HepG2 (cell line): Measurements from ENCODE around the gene VARS1. TPM values are rescaled to one million over a fixed set of nuclear protein-coding genes. Genes with fewer than 3 reads are reported as not detected.
"Not testable (repeated sequence)": the region's sequence is repeated elsewhere in the genome, so short reads cannot be mapped to it uniquely, and the experiment has no call there.

Source experiments
- ERF ChIP-seq: IDR thresholded peaks from 2 replicates; pipeline ENCODE4 v1.6.1; 2018; ENCODE audit warnings: missing biosample characterization, missing genetic modification reagents
- FOXA3 ChIP-seq: IDR thresholded peaks from 2 replicates; pipeline ENCODE4 v1.6.1; 2016; ENCODE audit warnings: missing genetic modification reagents, missing compliant biosample characterization
- FOXK2 ChIP-seq: fragments of 450-650 bp; IDR thresholded peaks from 2 replicates; pipeline ENCODE4 v1.6.1; 2016
- FOXP1 ChIP-seq, 2 experiments: fragments of 450-650 bp in 1 of 2; IDR thresholded peaks; 2 replicates each; pipeline ENCODE4 v1.6.1; 2017 to 2018; ENCODE audit warnings: antibody characterized with exemption in 1 of 2
- HIVEP1 ChIP-seq: sonication (generic); formaldehyde crosslinking; IDR thresholded peaks from 2 replicates; pipeline ENCODE4 v1.4.0; 2020; ENCODE audit warnings: mild to moderate bottlenecking, missing genetic modification reagents
- HNF4A ChIP-seq: sonication (generic); formaldehyde crosslinking; IDR thresholded peaks from 2 replicates; pipeline ENCODE4 v1.4.0; 2020; ENCODE audit warnings: missing genetic modification reagents
- HOXA3 ChIP-seq: sonication (generic); formaldehyde crosslinking; IDR thresholded peaks from 2 replicates; pipeline ENCODE4 v1.5.0; 2020; ENCODE audit warnings: missing genetic modification reagents
- RXRB ChIP-seq: IDR thresholded peaks from 2 replicates; pipeline ENCODE4 v1.6.1; 2016; ENCODE audit warnings: borderline replicate concordance, missing genetic modification reagents, missing compliant biosample characterization
- SMAD3 ChIP-seq: sonication (generic); formaldehyde crosslinking; IDR thresholded peaks from 2 replicates; pipeline ENCODE4 v1.4.0; 2020; ENCODE audit warnings: missing genetic modification reagents
- TBX2 ChIP-seq: sonication (generic); formaldehyde crosslinking; IDR thresholded peaks from 2 replicates; pipeline ENCODE4 v1.5.0; 2020; ENCODE audit warnings: missing genetic modification reagents, mild to moderate bottlenecking, borderline replicate concordance
- YEATS2 ChIP-seq: sonication (generic); formaldehyde crosslinking; IDR thresholded peaks from 2 replicates; pipeline ENCODE4 v1.4.0; 2020; ENCODE audit warnings: missing genetic modification reagents, borderline replicate concordance
- ZFX ChIP-seq: sonication (generic); formaldehyde crosslinking; IDR thresholded peaks from 2 replicates; pipeline ENCODE4 v1.4.0; 2020; ENCODE audit warnings: mild to moderate bottlenecking, low read depth, missing genetic modification reagents, moderate library complexity
- ZNF460 ChIP-seq: sonication (generic); formaldehyde crosslinking; IDR thresholded peaks from 2 replicates; pipeline ENCODE4 v1.5.1; 2020; ENCODE audit warnings: missing genetic modification reagents, mild to moderate bottlenecking, borderline replicate concordance
- ZNF782 ChIP-seq: sonication (generic); formaldehyde crosslinking; IDR thresholded peaks from 2 replicates; pipeline ENCODE4 v1.4.0; 2020; ENCODE audit warnings: missing genetic modification reagents, mild to moderate bottlenecking, borderline replicate concordance
- polyA plus RNA-seq, 8 experiments: library from polyadenylated mRNA; depleted of rRNA in 3 of 8; stranded (reverse) in 7 of 8; unstranded in 1 of 8; fragments of >200 nt; fragmentation: Illumina TruSeq in 4 of 8; extraction: Trizol in 4 of 8; gene quantifications; 2 replicates each; pipeline versions ENCODE4 v1.2.1 to v1.2.3, GENCODE V29; 2011 to 2016; ENCODE audit warnings: low read depth in 4 of 8, missing spikeins in 1 of 8, mixed read lengths in 1 of 8; ENCODE audit not compliant: insufficient read depth in 1 of 8
- total RNA-seq, 5 experiments: library from RNA; depleted of rRNA; stranded (reverse); fragments of >200 nt; fragmentation: Illumina TruSeq; extraction: Trizol; gene quantifications; 2 replicates each; pipeline ENCODE4 v1.2.3, GENCODE V29; 2016; ENCODE audit warnings: low read depth in 1 of 5
- TF ChIP-seq, protein P1 (sequence below): sonication (generic); formaldehyde crosslinking; IDR thresholded peaks from 2 replicates; pipeline ENCODE4 v1.4.0; 2020; ENCODE audit warnings: missing genetic modification reagents, borderline replicate concordance
- TF ChIP-seq, protein P2 (sequence below): sonication (generic); formaldehyde crosslinking; IDR thresholded peaks from 2 replicates; pipeline ENCODE4 v1.4.0; 2020; ENCODE audit warnings: mild to moderate bottlenecking, missing genetic modification reagents, borderline replicate concordance
- TF ChIP-seq, protein P3 (sequence below): sonication (generic); formaldehyde crosslinking; IDR thresholded peaks from 2 replicates; pipeline ENCODE4 v1.5.0; 2020; ENCODE audit warnings: mild to moderate bottlenecking, missing genetic modification reagents, borderline replicate concordance
- TF ChIP-seq, protein P4 (sequence below): IDR thresholded peaks from 2 replicates; pipeline ENCODE4 v1.6.1; 2016; ENCODE audit warnings: mild to moderate bottlenecking

VARS1 gene
- total and polyA plus RNA-seq, 2 of the 13 experiments (the other 11 are each of a cell fraction or from before 2014, with no cell fraction given), result 14.7 to 56.1 TPM

DNA sequence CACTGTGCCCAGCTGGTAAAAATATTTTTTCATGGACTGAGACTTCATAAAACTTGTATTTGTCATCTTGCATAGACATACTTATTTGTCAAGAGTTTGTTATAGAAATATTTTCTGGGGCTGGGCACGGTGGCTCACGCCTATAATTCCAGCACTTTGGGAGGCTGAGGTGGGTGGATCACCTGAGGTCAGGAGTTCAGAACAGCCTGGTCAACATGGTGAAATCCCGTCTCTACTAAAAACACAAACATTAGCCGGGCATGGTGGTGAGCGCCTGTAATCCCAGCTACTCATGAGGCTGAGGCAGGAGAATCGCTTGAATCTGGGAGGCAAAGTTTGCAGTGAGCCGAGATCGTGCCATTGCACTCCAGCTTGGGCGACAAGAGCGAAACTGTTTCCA, 13.0 kb upstream of the VARS1 start (continued):
- TF ChIP-seq, protein P1, sequence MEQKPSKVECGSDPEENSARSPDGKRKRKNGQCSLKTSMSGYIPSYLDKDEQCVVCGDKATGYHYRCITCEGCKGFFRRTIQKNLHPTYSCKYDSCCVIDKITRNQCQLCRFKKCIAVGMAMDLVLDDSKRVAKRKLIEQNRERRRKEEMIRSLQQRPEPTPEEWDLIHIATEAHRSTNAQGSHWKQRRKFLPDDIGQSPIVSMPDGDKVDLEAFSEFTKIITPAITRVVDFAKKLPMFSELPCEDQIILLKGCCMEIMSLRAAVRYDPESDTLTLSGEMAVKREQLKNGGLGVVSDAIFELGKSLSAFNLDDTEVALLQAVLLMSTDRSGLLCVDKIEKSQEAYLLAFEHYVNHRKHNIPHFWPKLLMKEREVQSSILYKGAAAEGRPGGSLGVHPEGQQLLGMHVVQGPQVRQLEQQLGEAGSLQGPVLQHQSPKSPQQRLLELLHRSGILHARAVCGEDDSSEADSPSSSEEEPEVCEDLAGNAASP (CRISPR knock-in tag), result peak; percentile 68; the same call in 1 of the 2 replicates
- 0 out of 2 replicates have a peak, but pooled peaks have one; percentile 59 for TF ChIP-seq TBX2 (CRISPR knock-in tag)
- TF ChIP-seq, protein P2, sequence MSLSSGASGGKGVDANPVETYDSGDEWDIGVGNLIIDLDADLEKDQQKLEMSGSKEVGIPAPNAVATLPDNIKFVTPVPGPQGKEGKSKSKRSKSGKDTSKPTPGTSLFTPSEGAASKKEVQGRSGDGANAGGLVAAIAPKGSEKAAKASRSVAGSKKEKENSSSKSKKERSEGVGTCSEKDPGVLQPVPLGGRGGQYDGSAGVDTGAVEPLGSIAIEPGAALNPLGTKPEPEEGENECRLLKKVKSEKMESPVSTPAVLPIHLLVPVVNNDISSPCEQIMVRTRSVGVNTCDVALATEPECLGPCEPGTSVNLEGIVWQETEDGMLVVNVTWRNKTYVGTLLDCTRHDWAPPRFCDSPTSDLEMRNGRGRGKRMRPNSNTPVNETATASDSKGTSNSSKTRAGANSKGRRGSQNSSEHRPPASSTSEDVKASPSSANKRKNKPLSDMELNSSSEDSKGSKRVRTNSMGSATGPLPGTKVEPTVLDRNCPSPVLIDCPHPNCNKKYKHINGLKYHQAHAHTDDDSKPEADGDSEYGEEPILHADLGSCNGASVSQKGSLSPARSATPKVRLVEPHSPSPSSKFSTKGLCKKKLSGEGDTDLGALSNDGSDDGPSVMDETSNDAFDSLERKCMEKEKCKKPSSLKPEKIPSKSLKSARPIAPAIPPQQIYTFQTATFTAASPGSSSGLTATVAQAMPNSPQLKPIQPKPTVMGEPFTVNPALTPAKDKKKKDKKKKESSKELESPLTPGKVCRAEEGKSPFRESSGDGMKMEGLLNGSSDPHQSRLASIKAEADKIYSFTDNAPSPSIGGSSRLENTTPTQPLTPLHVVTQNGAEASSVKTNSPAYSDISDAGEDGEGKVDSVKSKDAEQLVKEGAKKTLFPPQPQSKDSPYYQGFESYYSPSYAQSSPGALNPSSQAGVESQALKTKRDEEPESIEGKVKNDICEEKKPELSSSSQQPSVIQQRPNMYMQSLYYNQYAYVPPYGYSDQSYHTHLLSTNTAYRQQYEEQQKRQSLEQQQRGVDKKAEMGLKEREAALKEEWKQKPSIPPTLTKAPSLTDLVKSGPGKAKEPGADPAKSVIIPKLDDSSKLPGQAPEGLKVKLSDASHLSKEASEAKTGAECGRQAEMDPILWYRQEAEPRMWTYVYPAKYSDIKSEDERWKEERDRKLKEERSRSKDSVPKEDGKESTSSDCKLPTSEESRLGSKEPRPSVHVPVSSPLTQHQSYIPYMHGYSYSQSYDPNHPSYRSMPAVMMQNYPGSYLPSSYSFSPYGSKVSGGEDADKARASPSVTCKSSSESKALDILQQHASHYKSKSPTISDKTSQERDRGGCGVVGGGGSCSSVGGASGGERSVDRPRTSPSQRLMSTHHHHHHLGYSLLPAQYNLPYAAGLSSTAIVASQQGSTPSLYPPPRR, result peak; percentile 51; the same call in 1 of the 2 replicates
- TF ChIP-seq HOXA3 (CRISPR knock-in tag), result peak; percentile 55
- TF ChIP-seq, protein P3, sequence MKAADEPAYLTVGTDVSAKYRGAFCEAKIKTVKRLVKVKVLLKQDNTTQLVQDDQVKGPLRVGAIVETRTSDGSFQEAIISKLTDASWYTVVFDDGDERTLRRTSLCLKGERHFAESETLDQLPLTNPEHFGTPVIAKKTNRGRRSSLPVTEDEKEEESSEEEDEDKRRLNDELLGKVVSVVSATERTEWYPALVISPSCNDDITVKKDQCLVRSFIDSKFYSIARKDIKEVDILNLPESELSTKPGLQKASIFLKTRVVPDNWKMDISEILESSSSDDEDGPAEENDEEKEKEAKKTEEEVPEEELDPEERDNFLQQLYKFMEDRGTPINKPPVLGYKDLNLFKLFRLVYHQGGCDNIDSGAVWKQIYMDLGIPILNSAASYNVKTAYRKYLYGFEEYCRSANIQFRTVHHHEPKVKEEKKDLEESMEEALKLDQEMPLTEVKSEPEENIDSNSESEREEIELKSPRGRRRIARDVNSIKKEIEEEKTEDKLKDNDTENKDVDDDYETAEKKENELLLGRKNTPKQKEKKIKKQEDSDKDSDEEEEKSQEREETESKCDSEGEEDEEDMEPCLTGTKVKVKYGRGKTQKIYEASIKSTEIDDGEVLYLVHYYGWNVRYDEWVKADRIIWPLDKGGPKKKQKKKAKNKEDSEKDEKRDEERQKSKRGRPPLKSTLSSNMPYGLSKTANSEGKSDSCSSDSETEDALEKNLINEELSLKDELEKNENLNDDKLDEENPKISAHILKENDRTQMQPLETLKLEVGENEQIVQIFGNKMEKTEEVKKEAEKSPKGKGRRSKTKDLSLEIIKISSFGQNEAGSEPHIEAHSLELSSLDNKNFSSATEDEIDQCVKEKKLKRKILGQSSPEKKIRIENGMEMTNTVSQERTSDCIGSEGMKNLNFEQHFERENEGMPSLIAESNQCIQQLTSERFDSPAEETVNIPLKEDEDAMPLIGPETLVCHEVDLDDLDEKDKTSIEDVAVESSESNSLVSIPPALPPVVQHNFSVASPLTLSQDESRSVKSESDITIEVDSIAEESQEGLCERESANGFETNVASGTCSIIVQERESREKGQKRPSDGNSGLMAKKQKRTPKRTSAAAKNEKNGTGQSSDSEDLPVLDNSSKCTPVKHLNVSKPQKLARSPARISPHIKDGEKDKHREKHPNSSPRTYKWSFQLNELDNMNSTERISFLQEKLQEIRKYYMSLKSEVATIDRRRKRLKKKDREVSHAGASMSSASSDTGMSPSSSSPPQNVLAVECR (CRISPR knock-in tag), result peak; percentile 17; the same call in 1 of the 2 replicates
- TF ChIP-seq, protein P4, sequence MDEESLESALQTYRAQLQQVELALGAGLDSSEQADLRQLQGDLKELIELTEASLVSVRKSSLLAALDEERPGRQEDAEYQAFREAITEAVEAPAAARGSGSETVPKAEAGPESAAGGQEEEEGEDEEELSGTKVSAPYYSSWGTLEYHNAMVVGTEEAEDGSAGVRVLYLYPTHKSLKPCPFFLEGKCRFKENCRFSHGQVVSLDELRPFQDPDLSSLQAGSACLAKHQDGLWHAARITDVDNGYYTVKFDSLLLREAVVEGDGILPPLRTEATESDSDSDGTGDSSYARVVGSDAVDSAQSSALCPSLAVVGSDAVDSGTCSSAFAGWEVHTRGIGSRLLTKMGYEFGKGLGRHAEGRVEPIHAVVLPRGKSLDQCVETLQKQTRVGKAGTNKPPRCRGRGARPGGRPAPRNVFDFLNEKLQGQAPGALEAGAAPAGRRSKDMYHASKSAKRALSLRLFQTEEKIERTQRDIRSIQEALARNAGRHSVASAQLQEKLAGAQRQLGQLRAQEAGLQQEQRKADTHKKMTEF, result peak; percentile 24; the same call in 1 of the 2 replicates
- TF ChIP-seq ERF (CRISPR knock-in tag), result 0 out of 2 replicates have a peak, but pooled peaks have one; percentile 21
- TF ChIP-seq RXRB, result peak; percentile 67
- TF ChIP-seq HIVEP1 (CRISPR knock-in tag), result 0 out of 2 replicates have a peak, but pooled peaks have one; percentile 2
- 0 out of 2 replicates have a peak, but pooled peaks have one; percentile 17 for TF ChIP-seq SMAD3 (CRISPR knock-in tag)
- 0 out of 2 replicates have a peak, but pooled peaks have one; percentile 13 for TF ChIP-seq YEATS2 (CRISPR knock-in tag)
- TF ChIP-seq FOXK2, result peak; percentile 49; the same call in 1 of the 2 replicates
- TF ChIP-seq FOXP1 (IDR thresholded peaks at IDR 0.05), result not testable (repeated sequence)
- peak; percentile 52; the same call in 1 of the 2 replicates for TF ChIP-seq FOXP1 (CRISPR knock-in tag; IDR thresholded peaks at IDR 0.05)
- peak; percentile 66 for TF ChIP-seq HNF4A (CRISPR knock-in tag)
- TF ChIP-seq ZNF460 (CRISPR knock-in tag), result peak; percentile 71; the same call in 1 of the 2 replicates
- TF ChIP-seq ZNF782 (CRISPR knock-in tag), result peak; percentile 71; the same call in 1 of the 2 replicates
- peak; percentile 25; the same call in 1 of the 2 replicates for TF ChIP-seq ZFX (CRISPR knock-in tag)
- peak; percentile 39 for TF ChIP-seq FOXA3
